ENCODE results near the gene FAM83B. TPM values are rescaled to one million over a fixed set of nuclear protein-coding genes. Genes with fewer than 3 reads are reported as not detected.
"Not testable (repeated sequence)": the region's sequence is repeated elsewhere in the genome, so short reads cannot be mapped to it uniquely, and the experiment has no call there.

FAM83B gene
- total RNA-seq, 1 donor = under 0.01 TPM

DNA sequence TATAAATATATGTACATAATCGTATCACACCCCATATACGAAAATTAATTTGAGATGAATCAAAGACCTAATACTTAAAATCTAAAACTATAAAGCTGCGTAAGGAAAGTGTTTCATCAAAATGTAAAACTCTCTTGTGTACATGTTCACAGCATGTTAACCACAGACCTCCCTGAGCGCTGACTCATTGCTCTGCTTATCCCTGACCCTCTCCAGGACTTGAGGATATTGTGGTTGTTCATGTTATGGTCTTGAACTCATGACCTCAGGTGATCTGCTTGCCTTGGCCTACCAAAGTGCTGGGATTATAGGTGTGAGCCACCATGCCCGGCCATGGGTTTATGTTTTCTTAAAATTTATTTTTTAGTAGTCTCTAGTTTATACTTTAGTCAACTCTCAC, 14.2 kb downstream of the FAM83B start:
- DNase-seq (ENCODE audit: low read depth in 2 of 3, low spot score in 2 of 3) = no peak

DNA sequence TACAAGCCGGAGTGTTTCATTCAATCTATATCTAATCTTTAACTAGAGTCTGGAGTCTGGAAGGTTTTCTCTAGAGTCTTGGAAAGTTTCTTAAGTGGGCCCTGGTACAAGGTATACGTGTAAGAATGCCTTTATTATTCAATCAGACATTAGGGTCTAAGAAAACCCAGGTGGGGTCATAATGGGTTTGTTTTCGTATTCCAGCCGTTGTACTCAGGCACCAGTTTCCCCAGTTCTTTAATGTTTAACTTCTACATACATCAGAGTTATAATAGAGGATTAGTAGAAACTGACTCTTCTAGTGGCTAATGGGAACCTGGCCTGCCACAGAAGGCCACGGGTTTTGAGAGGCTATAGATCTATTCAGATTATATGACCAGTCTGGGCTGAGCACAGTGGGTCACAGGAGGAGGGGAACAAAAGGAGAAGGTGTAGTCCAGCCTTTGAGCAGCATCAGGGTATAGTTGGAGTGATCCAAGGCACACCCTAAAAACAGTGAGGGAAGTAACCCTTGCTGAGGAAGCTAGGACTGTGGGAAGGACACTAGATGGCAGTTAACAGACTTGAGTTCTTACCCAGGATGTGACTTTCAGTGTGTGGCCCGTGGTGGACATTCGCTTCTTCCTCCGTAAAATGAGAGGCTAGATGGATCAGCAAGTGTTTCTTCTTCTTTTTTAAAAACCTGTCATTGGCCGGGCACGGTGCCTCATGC, 15.5 kb downstream of the FAM83B start:
- no peak for DNase-seq (ENCODE audit: low read depth in 2 of 3, low spot score in 2 of 3)

GRCh38 chr6:54864272-54864671, 17.7 kb downstream of the FAM83B start:
- DNase-seq (ENCODE audit: low read depth in 2 of 3, low spot score in 2 of 3) = no peak

DNA sequence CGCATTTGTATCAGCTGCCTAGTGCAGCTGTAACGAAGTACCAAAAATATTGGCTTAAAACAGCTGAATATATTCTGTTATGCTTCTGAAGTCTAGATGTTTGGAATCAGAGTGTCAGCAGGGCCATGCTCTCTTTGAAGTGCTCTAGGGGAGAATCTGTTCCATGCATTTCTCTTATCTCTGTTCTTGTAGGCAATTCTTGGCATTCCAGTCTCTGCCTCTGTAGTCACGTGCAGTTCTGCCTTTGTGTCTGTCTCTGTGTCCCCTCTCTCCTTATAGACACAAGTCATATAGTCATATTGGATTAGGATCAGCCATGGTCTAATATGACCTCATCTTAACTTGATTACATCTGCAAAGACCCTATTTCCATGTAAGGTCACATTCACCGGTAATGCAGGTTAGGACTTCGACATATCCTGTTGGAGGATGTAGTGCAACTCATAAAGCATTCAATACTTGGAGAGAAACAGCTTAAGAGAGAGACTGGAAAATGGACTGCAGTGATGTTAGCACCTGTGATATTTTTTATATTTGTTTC, 18.6 kb downstream of the FAM83B start:
- no peak for DNase-seq (ENCODE audit: low read depth in 2 of 3, low spot score in 2 of 3)

GRCh38 chr6:54868556-54868955, 22.0 kb downstream of the FAM83B start:
- DNase-seq (ENCODE audit: low read depth in 2 of 3, low spot score in 2 of 3) = no peak

DNA sequence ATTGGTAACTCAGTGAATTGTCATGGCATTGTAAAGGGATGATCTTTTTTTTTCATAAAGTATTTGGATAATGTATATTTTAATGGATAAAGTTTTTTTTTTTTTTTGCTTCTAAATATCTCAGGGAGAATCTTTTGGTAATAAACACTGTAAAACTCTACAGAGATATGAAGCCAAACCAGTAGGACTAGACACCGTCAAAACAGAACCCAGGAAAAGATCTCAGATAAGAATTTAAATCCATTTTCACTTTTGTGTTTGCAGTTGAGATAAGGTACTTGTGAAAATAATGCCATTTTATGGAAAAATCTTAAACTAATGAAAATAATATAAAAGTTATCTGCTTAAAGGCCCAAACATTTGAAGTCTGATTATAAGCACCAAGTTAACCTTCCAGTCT, 27.0 kb downstream of the FAM83B start:
- DNase-seq (ENCODE audit: low read depth in 2 of 3, low spot score in 2 of 3) = no peak

GRCh38 chr6:54874349-54875048, 27.9 kb downstream of the FAM83B start:
- no peak for DNase-seq (ENCODE audit: low read depth in 2 of 3, low spot score in 2 of 3)

GRCh38 chr6:54875539-54875938, 29.0 kb downstream of the FAM83B start:
- DNase-seq (ENCODE audit: low read depth in 2 of 3, low spot score in 2 of 3) = no peak

- DNase-seq (ENCODE audit: low read depth in 2 of 3, low spot score in 2 of 3) = no peak
Observed at GRCh38 chr6:54876365-54876764, 29.8 kb downstream of the FAM83B start.

GRCh38 chr6:54876871-54877270, 30.3 kb downstream of the FAM83B start:
- no peak for DNase-seq (ENCODE audit: low read depth in 2 of 3, low spot score in 2 of 3)

DNA sequence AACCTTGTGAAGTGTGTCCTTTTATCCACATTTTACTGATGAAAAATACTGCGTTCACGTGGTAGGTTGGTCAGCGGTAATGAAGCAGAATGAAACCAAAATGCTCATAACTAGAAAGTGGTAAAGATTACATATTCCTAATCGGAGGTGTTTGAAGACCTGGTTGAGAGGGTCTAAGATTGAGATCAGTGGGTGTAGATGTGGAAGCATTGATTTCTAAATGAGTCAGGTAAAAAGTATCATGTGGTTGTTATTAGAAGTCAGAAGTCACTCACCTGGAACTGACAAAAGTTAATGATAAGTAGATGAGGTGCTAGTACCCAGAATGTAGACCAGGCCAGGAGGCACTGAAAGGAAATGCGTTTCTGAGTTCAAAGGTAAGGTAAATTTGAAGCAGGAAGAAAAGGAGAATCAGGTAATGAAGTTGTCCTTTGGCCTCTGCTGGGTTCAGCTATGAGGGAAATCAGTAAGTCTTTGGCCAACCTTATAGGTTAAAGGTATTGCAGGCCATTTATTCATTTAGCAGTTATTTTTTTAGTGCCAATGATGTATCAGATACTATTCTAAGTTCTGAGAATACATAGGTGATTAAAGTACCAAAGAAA, 31.2 kb downstream of the FAM83B start:
- DNase-seq (ENCODE audit: low read depth in 2 of 3, low spot score in 2 of 3) = no peak

DNA sequence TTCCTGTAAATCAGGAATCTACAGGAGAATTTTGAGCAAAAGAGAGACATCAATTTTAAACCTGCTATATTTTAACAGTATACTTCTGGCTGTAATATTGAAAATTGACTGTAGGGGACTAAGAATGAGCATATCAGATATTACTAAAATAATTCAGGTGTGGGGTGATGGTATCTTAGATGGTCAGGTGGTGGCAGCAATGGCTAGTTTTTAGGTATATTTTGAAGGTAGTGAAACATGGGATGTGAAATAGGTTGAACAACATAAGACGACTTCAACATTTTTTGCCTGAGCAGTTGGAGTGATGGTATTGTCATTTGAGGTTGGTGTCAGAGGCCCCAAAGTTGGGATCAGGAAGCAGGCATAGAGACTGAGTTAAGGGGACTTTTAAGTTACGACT, 32.1 kb downstream of the FAM83B start:
- peak in 2 of 3 donors; percentile 12 to 58 for DNase-seq (ENCODE audit: low read depth in 2 of 3, low spot score in 2 of 3)

DNA sequence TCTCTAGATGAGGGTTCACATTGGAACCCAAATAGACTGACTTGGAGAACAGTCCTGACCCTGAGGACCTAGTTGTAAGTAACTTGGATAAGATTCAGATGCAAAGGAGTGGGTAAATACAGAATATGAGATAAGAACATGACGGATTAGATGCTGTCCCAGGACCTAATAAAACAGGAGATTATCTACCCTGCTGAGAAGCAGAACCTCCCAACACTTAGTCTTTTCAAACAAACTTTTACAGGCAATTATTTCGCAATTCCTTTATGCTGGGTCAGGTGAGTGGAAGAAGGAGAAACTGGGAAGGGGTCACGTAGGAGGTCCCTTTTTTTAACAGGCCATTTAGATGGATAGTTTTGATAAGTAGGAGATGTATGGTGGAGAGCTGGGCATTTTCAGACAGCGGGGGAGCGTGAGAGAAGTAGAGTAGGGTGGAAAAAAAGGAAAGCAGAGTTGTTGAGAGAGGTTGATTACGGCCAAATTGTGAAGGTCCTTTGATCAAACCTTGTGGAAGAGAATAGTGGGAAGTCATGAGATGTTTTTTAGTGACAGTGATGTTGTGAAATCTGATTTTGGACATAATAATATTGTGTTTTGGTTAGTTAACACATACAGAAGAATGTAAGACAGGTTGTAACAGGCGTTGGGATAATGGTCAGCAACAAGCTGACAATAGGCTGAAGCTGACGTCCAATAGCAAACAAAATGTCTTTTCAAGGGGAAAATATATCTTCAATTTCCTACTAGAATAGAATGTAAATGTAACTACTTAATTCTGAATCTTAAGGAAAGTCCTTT, 32.8 kb downstream of the FAM83B start:
- DNase-seq (ENCODE audit: low read depth in 2 of 3, low spot score in 2 of 3) = no peak

DNA sequence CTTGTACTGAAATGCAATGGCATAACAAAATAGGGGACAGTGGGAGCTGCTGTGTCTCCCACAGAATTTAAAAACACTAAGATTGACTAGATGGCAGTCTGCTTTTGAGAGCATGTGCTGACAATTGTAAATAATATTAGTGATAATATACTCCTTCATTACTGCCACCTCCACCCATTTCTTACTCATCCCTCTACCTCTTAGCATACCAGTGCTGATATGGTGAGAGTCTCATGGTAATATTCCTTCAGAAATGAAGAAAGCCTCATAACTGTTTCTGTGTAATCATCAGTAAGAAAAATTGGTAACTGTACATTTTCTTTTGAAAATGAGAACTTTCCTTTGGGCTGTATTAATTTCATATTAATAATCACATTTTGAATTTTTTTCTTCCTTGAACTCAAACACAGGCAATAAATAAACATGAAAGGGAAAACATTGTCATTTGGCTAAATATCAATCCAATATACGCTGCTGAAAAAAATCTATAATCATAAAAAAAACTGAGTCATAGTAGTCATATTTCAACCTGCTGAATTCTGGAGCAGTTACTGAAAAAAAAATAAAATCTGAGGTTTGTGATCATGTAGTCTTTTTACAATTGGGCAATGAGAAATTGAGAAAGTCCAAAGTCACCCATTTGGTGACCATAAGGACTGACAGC, 34.6 kb downstream of the FAM83B start:
- no peak for DNase-seq (ENCODE audit: low read depth in 2 of 3, low spot score in 2 of 3)

DNA sequence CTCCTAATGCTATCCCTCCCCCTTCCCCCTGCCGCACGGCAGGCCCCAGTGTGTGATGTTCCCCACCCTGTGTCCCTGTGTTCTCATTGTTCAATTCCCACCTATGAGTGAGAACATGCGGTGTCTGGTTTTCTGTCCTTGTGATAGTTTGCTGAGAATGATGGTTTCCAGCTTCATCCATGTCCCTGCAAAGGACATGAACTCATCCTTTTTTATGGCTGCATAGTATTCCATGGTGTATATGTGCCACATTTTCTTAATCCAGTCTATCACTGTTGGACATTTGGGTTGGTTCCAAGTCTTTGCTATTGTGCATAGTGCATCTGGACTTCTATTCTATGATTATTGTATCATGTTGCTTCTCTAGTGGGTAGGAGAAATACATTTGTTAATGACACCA, 35.3 kb downstream of the FAM83B start:
- DNase-seq (ENCODE audit: low read depth in 2 of 3, low spot score in 2 of 3) = not testable (repeated sequence)

GRCh38 chr6:54886932-54887584, 40.5 kb downstream of the FAM83B start:
- no peak for DNase-seq (ENCODE audit: low read depth in 2 of 3, low spot score in 2 of 3)

GRCh38 chr6:54891536-54891935, 45.0 kb downstream of the FAM83B start:
- no peak for DNase-seq (ENCODE audit: low read depth in 2 of 3, low spot score in 2 of 3)

GRCh38 chr6:54892831-54893230, 46.3 kb downstream of the FAM83B start:
- DNase-seq (ENCODE audit: low read depth in 2 of 3, low spot score in 2 of 3) = no peak

- no peak for DNase-seq (ENCODE audit: low read depth in 2 of 3, low spot score in 2 of 3)
Observed at GRCh38 chr6:54893818-54894217, 47.2 kb downstream of the FAM83B start.

DNA sequence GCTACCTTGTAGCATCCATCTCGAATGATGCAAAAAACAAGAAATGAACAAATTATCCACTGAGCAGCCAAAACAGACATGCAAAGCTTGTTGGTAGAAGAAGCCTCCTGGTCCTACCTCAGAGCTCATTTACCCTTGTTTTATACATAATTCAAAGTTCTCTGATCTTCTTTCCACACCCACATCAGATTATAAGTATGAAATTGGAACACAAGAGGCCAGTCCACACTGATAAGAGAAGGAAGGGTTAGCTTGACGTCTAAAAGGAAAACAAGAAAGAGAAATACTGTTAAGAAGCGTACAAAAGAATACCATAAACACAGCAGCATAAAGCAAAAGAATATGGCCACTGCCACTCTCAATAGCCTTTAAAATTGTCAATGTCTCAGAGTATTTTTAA, 49.7 kb downstream of the FAM83B start:
- DNase-seq (ENCODE audit: low read depth in 2 of 3, low spot score in 2 of 3) = no peak

Measured in hematopoietic multipotent progenitor cell (in vitro differentiated cells).